Esophagus squamous epithelium (tissue), 5 donors: Measurements from ENCODE around the gene IP6K1. TPM values are rescaled to one million over a fixed set of nuclear protein-coding genes. Genes with fewer than 3 reads are reported as not detected.

ENCODE experiments used
- DNase-seq: peaks from one replicate; lab custom pipeline; 2025; lab: John Stamatoyannopoulos, UW
- H3K27ac ChIP-seq, 4 donors: fragments of 200-600 bp; sonication (generic); one replicate each; pipeline ENCODE4 v1.5.1; 2016 to 2019; ENCODE audit warnings: mild to moderate bottlenecking in 1 of 4
- H3K27me3 ChIP-seq, 4 donors: fragments of 200-600 bp; sonication (generic); 1 replicate in 3 of 4; 2 replicates in 1 of 4; pipeline versions ENCODE4 v1.5.1 to v1.6.0; 2017 to 2021; ENCODE audit warnings: antibody characterized with exemption in 1 of 4
- H3K36me3 ChIP-seq, 3 donors: fragments of 200-600 bp; sonication (generic); one replicate each; pipeline ENCODE4 v1.5.1; 2016 to 2019
- H3K4me1 ChIP-seq, 3 donors: fragments of 200-600 bp; sonication (generic); one replicate each; pipeline ENCODE4 v1.5.1; 2017 to 2019
- H3K4me3 ChIP-seq, 4 donors: fragments of 200-600 bp; sonication (generic); 1 replicate in 3 of 4; 2 replicates in 1 of 4; pipeline ENCODE4 v1.5.1; 2016 to 2019; ENCODE audit warnings: mild to moderate bottlenecking in 2 of 4, moderate library complexity in 1 of 4
- H3K9me3 ChIP-seq, 3 donors: fragments of 200-600 bp; sonication (generic); one replicate each; pipeline ENCODE4 v1.5.1; 2016 to 2019
- POLR2A ChIP-seq, 4 donors: fragments of 450-650 bp; IDR thresholded peaks; one replicate each; pipeline ENCODE4 v1.6.1; 2017; ENCODE audit warnings: antibody characterized with exemption in 4 of 4, mild to moderate bottlenecking in 4 of 4, moderate library complexity in 3 of 4
- WGBS, 2 donors: methylation state at CpG; one replicate each; pipeline ENCODE4 v1.1.5; 2018; 5-methylcytosine and 5-hydroxymethylcytosine counted together
- intact Hi-C: fragments of 100-400 bp; cut with DNase I; formaldehyde crosslinking; loops from one replicate; pipeline ENCODE4 v1.15.0; 2022
- total RNA-seq, 4 donors: library from RNA; depleted of rRNA; stranded (reverse); fragments of >200 nt; gene quantifications; one replicate each; pipeline ENCODE4 v1.1.0, GENCODE V29; 2016
- TF ChIP-seq, protein P1 (sequence below), 6 experiments: fragments of 450-650 bp in 4 of 6; fragments of 200-600 bp in 2 of 6; sonication (generic) in 2 of 6; IDR thresholded peaks; one replicate each; pipeline ENCODE4 v1.5.1; 2016 to 2019; ENCODE audit warnings: antibody characterized with exemption in 6 of 6, mild to moderate bottlenecking in 4 of 6, moderate library complexity in 4 of 6
- donor health status: DM: yes; HTN: yes; CAD: no.

IP6K1 gene
- total RNA-seq, 4 donors from 2014 or later: 23.0 to 35.1 (median 28.1) TPM

DNA sequence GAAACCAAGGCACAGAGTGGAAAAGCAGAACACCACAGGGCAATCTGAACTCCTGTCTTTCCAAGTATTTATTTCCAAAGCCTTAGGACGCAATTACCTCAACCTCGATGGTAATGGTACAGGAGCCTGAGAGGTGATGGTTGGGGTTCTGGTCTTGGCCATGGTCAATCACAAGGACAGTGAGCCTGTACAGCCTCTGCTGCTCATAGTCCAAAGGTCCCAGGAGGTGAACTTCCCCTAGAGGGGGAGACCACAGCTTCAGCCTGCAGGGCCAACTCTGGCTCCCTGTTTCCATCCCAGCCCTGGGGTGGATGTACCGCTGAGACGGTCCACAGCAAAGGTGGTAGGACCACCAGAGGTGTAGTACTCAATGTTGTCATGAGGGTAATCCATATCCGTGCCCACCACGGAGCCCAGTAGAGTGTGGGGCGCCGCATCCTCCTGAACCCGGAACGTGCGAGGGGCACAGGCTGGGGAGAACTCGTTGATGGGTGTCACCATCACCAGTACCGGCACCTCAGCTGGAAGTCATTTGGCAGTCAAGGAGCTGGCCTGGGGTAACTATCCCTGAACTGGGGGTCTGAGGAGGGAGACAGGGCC is 7.2 kb upstream of the IP6K1 start:
- 80 to 89% methylated on average over 1 to 3 of the region's 13 CpGs for WGBS, 2 donors
- no peak for DNase-seq
- H3K36me3 ChIP-seq: no peaks in the 10 kb centered on the region
- TF ChIP-seq POLR2A (IDR thresholded peaks at IDR 0.05): no peak
- TF ChIP-seq, protein P1, sequence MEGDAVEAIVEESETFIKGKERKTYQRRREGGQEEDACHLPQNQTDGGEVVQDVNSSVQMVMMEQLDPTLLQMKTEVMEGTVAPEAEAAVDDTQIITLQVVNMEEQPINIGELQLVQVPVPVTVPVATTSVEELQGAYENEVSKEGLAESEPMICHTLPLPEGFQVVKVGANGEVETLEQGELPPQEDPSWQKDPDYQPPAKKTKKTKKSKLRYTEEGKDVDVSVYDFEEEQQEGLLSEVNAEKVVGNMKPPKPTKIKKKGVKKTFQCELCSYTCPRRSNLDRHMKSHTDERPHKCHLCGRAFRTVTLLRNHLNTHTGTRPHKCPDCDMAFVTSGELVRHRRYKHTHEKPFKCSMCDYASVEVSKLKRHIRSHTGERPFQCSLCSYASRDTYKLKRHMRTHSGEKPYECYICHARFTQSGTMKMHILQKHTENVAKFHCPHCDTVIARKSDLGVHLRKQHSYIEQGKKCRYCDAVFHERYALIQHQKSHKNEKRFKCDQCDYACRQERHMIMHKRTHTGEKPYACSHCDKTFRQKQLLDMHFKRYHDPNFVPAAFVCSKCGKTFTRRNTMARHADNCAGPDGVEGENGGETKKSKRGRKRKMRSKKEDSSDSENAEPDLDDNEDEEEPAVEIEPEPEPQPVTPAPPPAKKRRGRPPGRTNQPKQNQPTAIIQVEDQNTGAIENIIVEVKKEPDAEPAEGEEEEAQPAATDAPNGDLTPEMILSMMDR (IDR thresholded peaks at IDR 0.05): no peak
- H3K9me3 ChIP-seq: no peaks in the 10 kb centered on the region
- no peak overlapping the region for H3K27ac ChIP-seq
- no peaks in the 10 kb centered on the region for H3K4me1 ChIP-seq
- intact Hi-C loops: no loop called here
- no peak overlapping the region for H3K4me3 ChIP-seq
- H3K27me3 ChIP-seq: no peaks in the 10 kb centered on the region

DNA sequence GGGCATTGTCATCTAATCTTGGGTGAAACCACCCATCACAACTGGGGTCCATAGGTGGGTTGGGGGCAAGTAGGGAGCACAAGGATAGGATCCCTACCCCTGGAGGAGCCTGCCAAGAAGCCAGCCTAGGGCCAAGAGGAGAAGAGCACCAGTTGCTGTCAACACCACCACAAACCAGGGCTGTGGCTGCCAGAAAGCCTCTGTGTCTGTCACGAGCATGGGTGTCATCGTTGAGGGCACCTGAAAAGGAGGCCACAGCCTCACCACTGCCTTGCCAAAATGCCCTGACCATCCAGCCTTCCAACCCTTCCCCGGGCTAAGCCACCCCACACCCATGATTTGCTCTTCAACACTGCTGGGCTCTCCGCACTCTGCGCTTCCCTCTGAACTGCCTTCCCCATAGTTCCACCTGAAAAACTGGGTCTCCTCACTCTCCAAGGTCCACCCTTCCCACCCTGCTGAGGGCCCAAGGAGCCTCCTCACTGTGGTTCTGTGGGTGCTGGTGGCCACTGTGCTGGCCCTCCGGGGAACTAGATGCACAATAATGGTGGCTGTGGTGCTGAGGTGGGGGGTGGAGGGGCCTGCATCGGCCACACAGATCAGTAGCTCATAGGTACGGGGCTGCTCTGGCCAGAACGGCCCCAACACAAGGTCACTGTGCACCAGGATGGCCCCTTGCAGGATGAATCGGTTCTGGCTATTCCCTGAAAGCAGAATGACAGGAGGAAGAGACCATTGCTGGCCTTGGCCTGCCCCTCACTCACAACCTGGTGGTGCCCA is 6.2 kb upstream of the IP6K1 start:
- Histone ChIP-seq H3K27ac (no peak overlapping the region), H3K4me3 (no peak overlapping the region), H3K36me3 (no peaks in the 10 kb centered on the region), H3K4me1 (peaks cover 0 to under 1% (median under 1%) of the 10 kb centered on the region in 3 donors), H3K27me3 (no peaks in the 10 kb centered on the region), H3K9me3 (no peaks in the 10 kb centered on the region)
- DNase-seq: no peak
- intact Hi-C loops: no loop called here
- WGBS, 2 donors: 82 to 88% methylated on average over 5 to 6 of the region's 10 CpGs
- TF ChIP-seq POLR2A (IDR thresholded peaks at IDR 0.05): no peak
- TF ChIP-seq, protein P1 (IDR thresholded peaks at IDR 0.05): no peak

DNA sequence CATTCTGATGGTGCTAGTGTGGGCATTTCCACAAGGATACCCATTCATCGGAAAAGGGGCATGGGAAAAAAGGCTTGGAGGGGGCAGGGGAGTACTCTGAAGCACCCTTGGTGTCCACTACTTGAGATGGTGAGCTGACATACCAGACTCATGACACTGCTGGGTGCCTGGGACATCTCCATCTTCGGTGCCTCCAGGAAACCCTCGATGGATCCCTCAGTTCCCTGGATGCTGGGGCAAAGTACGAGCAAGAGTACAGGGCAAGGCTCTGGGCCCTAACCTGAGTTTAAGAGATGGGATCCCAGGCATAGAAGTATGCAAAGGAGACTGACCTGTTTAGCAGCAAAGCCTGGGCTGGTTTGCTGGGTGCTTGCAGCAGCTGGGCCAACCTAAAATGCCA is 5.2 kb upstream of the IP6K1 start:
- DNase-seq: no peak
- intact Hi-C loops: no loop called here
- no peak overlapping the region for H3K27ac ChIP-seq
- no peak for TF ChIP-seq POLR2A (IDR thresholded peaks at IDR 0.05)
- TF ChIP-seq, protein P1 (IDR thresholded peaks at IDR 0.05): no peak
- WGBS, 2 donors: 78 to 88% methylated on average over 1 to 2 of the region's 4 CpGs
- H3K4me1 ChIP-seq: peaks cover 4 to 11% (median 9%) of the 10 kb centered on the region in 3 donors
- no peaks in the 10 kb centered on the region for H3K36me3 ChIP-seq
- no peaks in the 10 kb centered on the region for H3K27me3 ChIP-seq
- no peak overlapping the region for H3K4me3 ChIP-seq
- no peaks in the 10 kb centered on the region for H3K9me3 ChIP-seq

DNA sequence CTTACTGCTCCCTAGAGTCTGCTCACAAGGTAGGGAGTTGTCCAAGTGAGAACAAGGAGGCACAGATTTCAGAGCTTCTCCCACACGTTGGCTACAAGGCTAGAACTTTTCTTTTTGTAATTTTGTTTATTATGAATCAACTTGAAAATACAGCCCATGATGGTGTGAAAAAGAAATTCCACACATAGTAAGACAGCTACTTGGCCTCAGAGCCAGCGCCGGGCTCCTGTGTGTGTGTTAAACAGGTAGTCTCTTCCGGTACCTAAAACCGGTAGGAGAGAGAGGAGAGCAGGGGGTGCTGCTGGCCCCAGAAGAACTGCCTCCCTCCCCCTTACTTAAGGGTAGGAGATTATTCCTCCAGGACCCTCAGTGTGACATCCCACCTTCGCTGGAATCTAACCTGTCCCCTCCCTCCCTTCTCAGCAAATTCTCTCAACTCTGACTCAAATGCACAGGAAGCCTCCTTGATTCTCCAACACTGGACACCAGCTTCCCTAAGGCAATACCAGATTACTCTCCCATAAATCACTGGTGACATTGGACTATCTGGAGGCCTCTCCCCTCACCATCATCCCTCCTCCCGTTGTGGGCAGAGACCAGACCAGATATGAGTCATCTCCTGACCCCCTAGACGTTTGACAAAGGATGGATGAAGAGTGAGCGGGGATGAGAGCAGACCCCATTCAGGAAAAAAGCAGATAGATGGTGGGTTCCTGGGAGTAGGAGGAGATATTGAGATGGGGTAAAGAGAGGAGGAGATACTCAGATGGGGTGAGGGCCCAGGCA is 4.5 kb upstream of the IP6K1 start:
- 60 to 71% methylated on average over 7 to 9 of the region's 9 CpGs for WGBS, 2 donors
- H3K4me1 ChIP-seq: peaks cover 4 to 11% (median 9%) of the 10 kb centered on the region in 3 donors
- H3K27me3 ChIP-seq: no peaks in the 10 kb centered on the region
- H3K36me3 ChIP-seq: no peaks in the 10 kb centered on the region
- DNase-seq: no peak
- intact Hi-C loops: no loop called here
- no peak overlapping the region for H3K4me3 ChIP-seq
- TF ChIP-seq POLR2A (IDR thresholded peaks at IDR 0.05): no peak
- TF ChIP-seq, protein P1 (IDR thresholded peaks at IDR 0.05): no peak
- no peaks in the 10 kb centered on the region for H3K9me3 ChIP-seq
- H3K27ac ChIP-seq: no peak overlapping the region
